Measurements from ENCODE around the gene RSAD1. TPM values are rescaled to one million over a fixed set of nuclear protein-coding genes. Genes with fewer than 3 reads are reported as not detected.

The RSAD1 gene
- total RNA-seq, 2 donors from 2014 or later = 33.7 to 44.1 TPM

- DNase-seq (ENCODE audit: low spot score) = peak; percentile 90
- TF ChIP-seq POLR2A (IDR thresholded peaks at IDR 0.05) (peak; percentile 82), CTCF (IDR thresholded peaks at IDR 0.05) (peak in 2 of 4 experiments; percentile 43 to 53), POLR2AphosphoS5 (IDR thresholded peaks at IDR 0.05) (peak; percentile 86)
- intact Hi-C loops (cut with DNase I) = no loop called here
- Histone ChIP-seq H3K27me3 (replicated peaks; ENCODE audit: insufficient read depth) (no peaks in the 10 kb centered on the region), H3K27ac (peak within 1 kb of the TSS; percentile 83 to 85), H3K9me3 (no peaks in the 10 kb centered on the region), H3K4me1 (replicated peaks) (peaks cover 11% of the 10 kb centered on the region), H3K36me3 (peaks cover 0 to 3% of the 10 kb centered on the region in 2 donors), H3K4me3 (peak within 1 kb of the TSS; percentile 53 to 64)
- 1% methylated on average over 21 of the region's 21 CpGs for WGBS
These were observed 53.9 kb downstream of the RSAD1 start, which contains the start of gene EPN3 for GRCh38 chr17:50532452-50533024. Gene EPN3, plus strand, starts transcription at chr17:50532735. Its CDS starts 3,822 bp downstream, at chr17:50536557.

- no peak for DNase-seq (ENCODE audit: low spot score)
- Histone ChIP-seq H3K9me3 (no peaks in the 10 kb centered on the region), H3K27me3 (replicated peaks; ENCODE audit: insufficient read depth) (no peaks in the 10 kb centered on the region), H3K4me1 (replicated peaks) (peaks cover 11% of the 10 kb centered on the region), H3K27ac (peak overlapping the region; percentile 83 to 85), H3K36me3 (peaks cover 0 to 3% of the 10 kb centered on the region in 2 donors), H3K4me3 (peak overlapping the region; percentile 53 to 64)
- intact Hi-C loops (cut with DNase I) = no loop called here
- WGBS = 10% methylated on average over 4 of the region's 5 CpGs
- TF ChIP-seq POLR2AphosphoS5 (IDR thresholded peaks at IDR 0.05) (no peak), POLR2A (IDR thresholded peaks at IDR 0.05) (no peak), CTCF (IDR thresholded peaks at IDR 0.05) (no peak)
These were observed 54.5 kb downstream of the RSAD1 start for GRCh38 chr17:50533185-50533584.

- WGBS = 1% methylated on average over 17 of the region's 17 CpGs
- peak overlapping the region; percentile 83 to 85 for H3K27ac ChIP-seq
- H3K4me3 ChIP-seq = peak overlapping the region; percentile 53 to 64
- H3K9me3 ChIP-seq = no peaks in the 10 kb centered on the region
- H3K4me1 ChIP-seq (replicated peaks) = peaks cover 11% of the 10 kb centered on the region
- H3K27me3 ChIP-seq (replicated peaks; ENCODE audit: insufficient read depth) = no peaks in the 10 kb centered on the region
- DNase-seq (ENCODE audit: low spot score) = peak; percentile 66
- intact Hi-C loops (cut with DNase I) = no loop called here
- peaks cover 0 to 3% of the 10 kb centered on the region in 2 donors for H3K36me3 ChIP-seq
- TF ChIP-seq CTCF (IDR thresholded peaks at IDR 0.05) (no peak), POLR2AphosphoS5 (IDR thresholded peaks at IDR 0.05) (no peak), POLR2A (IDR thresholded peaks at IDR 0.05) (peak; percentile 13)
These were observed 55.1 kb downstream of the RSAD1 start for GRCh38 chr17:50533720-50534148.

GRCh38 chr17:50534222-50534978, 55.7 kb downstream of the RSAD1 start:
- 29% methylated on average over 24 of the region's 24 CpGs for WGBS
- H3K27me3 ChIP-seq (replicated peaks; ENCODE audit: insufficient read depth) = no peaks in the 10 kb centered on the region
- peaks cover 0 to 3% of the 10 kb centered on the region in 2 donors for H3K36me3 ChIP-seq
- TF ChIP-seq POLR2AphosphoS5 (IDR thresholded peaks at IDR 0.05) (peak; percentile 54), CTCF (IDR thresholded peaks at IDR 0.05) (peak in 3 of 4 experiments; percentile 37 to 77 (median 73)), POLR2A (IDR thresholded peaks at IDR 0.05) (peak; percentile 87)
- H3K4me1 ChIP-seq (replicated peaks) = peaks cover 11% of the 10 kb centered on the region
- intact Hi-C loops (cut with DNase I) = no loop called here
- H3K27ac ChIP-seq = peak overlapping the region; percentile 83 to 85
- peak overlapping the region; percentile 53 to 64 for H3K4me3 ChIP-seq
- no peaks in the 10 kb centered on the region for H3K9me3 ChIP-seq
- DNase-seq (ENCODE audit: low spot score) = peak; percentile 74
